ENCODE measurements around the gene SYNDIG1. TPM values are rescaled to one million over a fixed set of nuclear protein-coding genes. Genes with fewer than 3 reads are reported as not detected.

The SYNDIG1 gene
- total RNA-seq, 6 experiments from 2014 or later = not detected

- no peak for DNase-seq
- H3K27me3 ChIP-seq = no peaks in the 10 kb centered on the region
- H3K4me3 ChIP-seq = no peak overlapping the region
- no peak overlapping the region for H3K27ac ChIP-seq
- no peaks in the 10 kb centered on the region for H3K9me3 ChIP-seq
- intact Hi-C loops (cut with DNase I) = no loop called here
- H3K4me1 ChIP-seq = no peaks in the 10 kb centered on the region
- whole genome bisulfite sequencing (ENCODE audit: insufficient coverage, low coverage, low lambda C conversion rate, missing lambda C conversion rate) = 14% methylated on average over 2 of the region's 2 CpGs
- no peaks in the 10 kb centered on the region for H3K36me3 ChIP-seq
- no peak for TF ChIP-seq POLR2A (IDR thresholded peaks at IDR 0.05)
- no peak for TF ChIP-seq CTCF (IDR thresholded peaks at IDR 0.05)
- no peak for ATAC-seq
Measured at GRCh38 chr20:24609757-24610156, 140.3 kb downstream of the SYNDIG1 start.

GRCh38 chr20:24610341-24611115, 141.1 kb downstream of the SYNDIG1 start:
- TF ChIP-seq POLR2A (IDR thresholded peaks at IDR 0.05) = no peak
- TF ChIP-seq CTCF (IDR thresholded peaks at IDR 0.05) = no peak
- 67% methylated on average over 7 of the region's 16 CpGs for WGBS (ENCODE audit: insufficient coverage, low coverage, low lambda C conversion rate, missing lambda C conversion rate)

GRCh38 chr20:24611360-24612140, 142.1 kb downstream of the SYNDIG1 start:
- Histone ChIP-seq H3K4me1 (no peaks in the 10 kb centered on the region), H3K36me3 (no peaks in the 10 kb centered on the region), H3K27ac (no peak overlapping the region), H3K27me3 (no peaks in the 10 kb centered on the region), H3K9me3 (no peaks in the 10 kb centered on the region), H3K4me3 (no peak overlapping the region)
- no peak for TF ChIP-seq POLR2A (IDR thresholded peaks at IDR 0.05)
- no peak for TF ChIP-seq CTCF (IDR thresholded peaks at IDR 0.05)
- ATAC-seq (peak in 1 of 4 donors; percentile 24), DNase-seq (no peak)
- WGBS (ENCODE audit: insufficient coverage, low coverage, low lambda C conversion rate, missing lambda C conversion rate) = 71% methylated on average over 2 of the region's 5 CpGs
- intact Hi-C loops (cut with DNase I) = no loop called here

More at GRCh38 chr20:24610341-24611115, 141.1 kb downstream of the SYNDIG1 start:
- H3K27ac ChIP-seq = no peak overlapping the region
- H3K4me1 ChIP-seq = no peaks in the 10 kb centered on the region
- no peaks in the 10 kb centered on the region for H3K27me3 ChIP-seq
- ATAC-seq (no peak), DNase-seq (no peak)
- intact Hi-C loops (cut with DNase I) = no loop called here
- no peaks in the 10 kb centered on the region for H3K9me3 ChIP-seq
- H3K36me3 ChIP-seq = no peaks in the 10 kb centered on the region
- H3K4me3 ChIP-seq = no peak overlapping the region

- Histone ChIP-seq H3K36me3 (no peaks in the 10 kb centered on the region), H3K9me3 (no peaks in the 10 kb centered on the region), H3K27me3 (no peaks in the 10 kb centered on the region), H3K27ac (no peak overlapping the region), H3K4me1 (no peaks in the 10 kb centered on the region), H3K4me3 (no peak overlapping the region)
- DNase-seq = no peak
- intact Hi-C loops (cut with DNase I) = no loop called here
- 62% methylated on average over 8 of the region's 16 CpGs for WGBS (ENCODE audit: insufficient coverage, low coverage, low lambda C conversion rate, missing lambda C conversion rate)
- no peak for ATAC-seq
- TF ChIP-seq POLR2A (IDR thresholded peaks at IDR 0.05) = no peak
- TF ChIP-seq CTCF (IDR thresholded peaks at IDR 0.05) = no peak
Measured at GRCh38 chr20:24612799-24613775, 143.7 kb downstream of the SYNDIG1 start.
